CD14-positive monocyte (primary cell): Measurements from ENCODE around the gene DNAJC28. TPM values are rescaled to one million over a fixed set of nuclear protein-coding genes. Genes with fewer than 3 reads are reported as not detected.
"Not testable (repeated sequence)": the region's sequence is repeated elsewhere in the genome, so short reads cannot be mapped to it uniquely, and the experiment has no call there.

Source experiments
- DNase-seq, 3 donors: peaks; one replicate each; pipeline ENCODE4 v3.0.0-alpha.2; 2011 to 2022
- H2AFZ ChIP-seq: 2 replicates; pipeline ENCODE4 v1.6.0; 2012; ENCODE audit warnings: mild to moderate bottlenecking, low read depth, low read length, inconsistent platforms; ENCODE audit not compliant: insufficient read depth, poor library complexity, severe bottlenecking
- H3K27ac ChIP-seq, 2 donors: 1 replicate in 1 of 2; 2 replicates in 1 of 2; pipeline ENCODE4 v1.5.1; 2012 to 2013; ENCODE audit warnings: low read length in 2 of 2, control low read depth in 1 of 2, inconsistent platforms in 1 of 2, low read depth in 1 of 2, mild to moderate bottlenecking in 1 of 2
- H3K27me3 ChIP-seq, 2 donors: one replicate each; pipeline versions ENCODE4 v1.6.0 to v1.6.1; 2011 to 2013; ENCODE audit warnings: low read length in 2 of 2; ENCODE audit not compliant: control insufficient read depth in 2 of 2, insufficient read depth in 2 of 2
- H3K36me3 ChIP-seq, 2 donors: replicated peaks in 1 of 2; 1 replicate in 1 of 2; 2 replicates in 1 of 2; pipeline versions ENCODE4 v1.5.1 to v1.6.1; 2012 to 2013; ENCODE audit warnings: low read length in 2 of 2, control low read depth in 1 of 2, inconsistent platforms in 1 of 2, mild to moderate bottlenecking in 1 of 2; ENCODE audit not compliant: insufficient read depth in 2 of 2, control insufficient read depth in 1 of 2
- H3K4me1 ChIP-seq, 2 donors: 1 replicate in 1 of 2; 2 replicates in 1 of 2; pipeline versions ENCODE4 v1.5.1 to v1.6.1; 2012 to 2013; ENCODE audit warnings: low read length in 2 of 2, control low read depth in 1 of 2, inconsistent platforms in 1 of 2, mild to moderate bottlenecking in 1 of 2, moderate library complexity in 1 of 2; ENCODE audit not compliant: insufficient read depth in 2 of 2, control insufficient read depth in 1 of 2
- H3K4me2 ChIP-seq: replicated peaks from 2 replicates; pipeline ENCODE3; 2012; ENCODE audit warnings: low read length, moderate library complexity, mild to moderate bottlenecking; ENCODE audit not compliant: poor library complexity, severe bottlenecking; ENCODE audit errors: extremely low read depth
- H3K4me3 ChIP-seq, 3 experiments: fragments of 200-600 bp in 1 of 3; sonication (generic) in 1 of 3; replicated peaks in 1 of 3; 1 replicate in 2 of 3; 2 replicates in 1 of 3; pipeline ENCODE4 v1.5.1; 2011 to 2013; ENCODE audit warnings: low read length in 3 of 3, mild to moderate bottlenecking in 3 of 3, control low read depth in 2 of 3, low read depth in 2 of 3, inconsistent platforms in 1 of 3, moderate library complexity in 1 of 3
- H3K79me2 ChIP-seq: 2 replicates; pipeline ENCODE4 v1.6.0; 2012; ENCODE audit warnings: mild to moderate bottlenecking, control low read depth, inconsistent platforms, low read length, moderate library complexity; ENCODE audit not compliant: insufficient read depth
- H3K9ac ChIP-seq: 2 replicates; pipeline ENCODE4 v1.6.0; 2017; ENCODE audit warnings: low read length, mild to moderate bottlenecking; ENCODE audit not compliant: insufficient read depth, poor library complexity, severe bottlenecking
- H3K9me3 ChIP-seq, 2 donors: replicated peaks in 1 of 2; 1 replicate in 1 of 2; 2 replicates in 1 of 2; pipeline versions ENCODE4 v1.5.1 to v1.6.1; 2012 to 2013; ENCODE audit warnings: low read length in 2 of 2, control low read depth in 1 of 2; ENCODE audit not compliant: control insufficient read depth in 1 of 2, insufficient read depth in 1 of 2
- H4K20me1 ChIP-seq: 2 replicates; pipeline ENCODE4 v1.6.0; 2012; ENCODE audit warnings: mild to moderate bottlenecking, low read length, control low read depth, moderate library complexity; ENCODE audit not compliant: insufficient read depth
- H3K27ac Mint-ChIP-seq, 7 donors: one replicate each; pipeline ENCODE4 v1.8.0; 2020; ENCODE audit warnings: mild to moderate bottlenecking in 7 of 7, mixed read lengths in 7 of 7, moderate library complexity in 6 of 7, inconsistent platforms in 2 of 7
- H3K27me3 Mint-ChIP-seq, 3 donors: one replicate each; pipeline ENCODE4 v1.8.0; 2021 to 2022; ENCODE audit warnings: low read depth in 3 of 3, mild to moderate bottlenecking in 3 of 3, mixed read lengths in 3 of 3, moderate library complexity in 3 of 3, inconsistent platforms in 1 of 3
- H3K36me3 Mint-ChIP-seq, 2 donors: one replicate each; pipeline ENCODE4 v1.8.0; 2020; ENCODE audit warnings: mixed read lengths in 2 of 2, inconsistent platforms in 1 of 2, mild to moderate bottlenecking in 1 of 2
- H3K4me1 Mint-ChIP-seq: one replicate; pipeline ENCODE4 v1.8.0; 2020; ENCODE audit warnings: mild to moderate bottlenecking, mixed read lengths
- H3K4me3 Mint-ChIP-seq, 2 donors: one replicate each; pipeline ENCODE4 v1.8.0; 2020; ENCODE audit warnings: mild to moderate bottlenecking in 2 of 2, mixed read lengths in 2 of 2, moderate library complexity in 1 of 2
- H3K9me3 Mint-ChIP-seq, 7 donors: one replicate each; pipeline ENCODE4 v1.8.0; 2020 to 2022; ENCODE audit warnings: mixed read lengths in 7 of 7, mild to moderate bottlenecking in 6 of 7, moderate library complexity in 6 of 7, inconsistent platforms in 2 of 7
- CTCF ChIP-seq: fragments of 200-600 bp; IDR thresholded peaks from one replicate; pipeline ENCODE4 v1.8.0; 2022; ENCODE audit warnings: antibody characterized with exemption, mild to moderate bottlenecking
- WGBS: methylation state at CpG from one replicate; pipeline ENCODE4 v1.1.5; 2013; ENCODE audit warnings: missing lambda C conversion rate; ENCODE audit not compliant: insufficient coverage; 5-methylcytosine and 5-hydroxymethylcytosine counted together
- intact Hi-C, 2 donors: fragments of 100-400 bp; cut with micrococcal nuclease; formaldehyde crosslinking; loops; one replicate each; pipeline versions ENCODE4 v1.15.0 to v1.15.1; 2023
- polyA plus RNA-seq, 3 donors: library from polyadenylated mRNA; depleted of rRNA in 1 of 3; unstranded in 2 of 3; stranded (reverse) in 1 of 3; fragments of 300-500 nt in 2 of 3; fragments of >200 nt in 1 of 3; fragmentation: Illumina TruSeq in 2 of 3; gene quantifications; 1 replicate in 2 of 3; 2 replicates in 1 of 3; pipeline ENCODE4 v1.2.3, GENCODE V29; 2012 to 2021

The DNAJC28 gene
- polyA plus RNA-seq, 3 donors: 0.21 to 1.1 (median 0.26) TPM

GRCh38 chr21:33473344-33473743, 18.2 kb downstream of the DNAJC28 start:
- H3K36me3 ChIP-seq: no peaks in the 10 kb centered on the region
- H3K27ac ChIP-seq: no peak overlapping the region
- no peak overlapping the region for H3K27ac Mint-ChIP-seq
- no peak overlapping the region for H3K4me2 ChIP-seq
- no peak overlapping the region for H3K4me3 Mint-ChIP-seq
- H3K36me3 Mint-ChIP-seq: peaks cover 3 to 6% of the 10 kb centered on the region in 2 donors
- H3K27me3 ChIP-seq: no peaks in the 10 kb centered on the region
- no peaks in the 10 kb centered on the region for H3K27me3 Mint-ChIP-seq
- H3K9ac ChIP-seq: no peak overlapping the region
- H3K4me1 ChIP-seq: peaks cover 4% of the 10 kb centered on the region in 2 donors
- H3K9me3 ChIP-seq: no peaks in the 10 kb centered on the region
- no peak for DNase-seq
- peaks cover 52% of the 10 kb centered on the region for H3K79me2 ChIP-seq
- H3K4me3 ChIP-seq: no peak overlapping the region
- no peak overlapping the region for H2AFZ ChIP-seq
- H3K9me3 Mint-ChIP-seq: peaks cover 0 to 3% (median 1%) of the 10 kb centered on the region in 7 donors
- H4K20me1 ChIP-seq: peaks cover 5% of the 10 kb centered on the region
- intact Hi-C loops: no loop called here
- 100% methylated on average over 1 of the region's 3 CpGs for WGBS
- peaks cover 4% of the 10 kb centered on the region for H3K4me1 Mint-ChIP-seq
- TF ChIP-seq CTCF: no peak

DNA sequence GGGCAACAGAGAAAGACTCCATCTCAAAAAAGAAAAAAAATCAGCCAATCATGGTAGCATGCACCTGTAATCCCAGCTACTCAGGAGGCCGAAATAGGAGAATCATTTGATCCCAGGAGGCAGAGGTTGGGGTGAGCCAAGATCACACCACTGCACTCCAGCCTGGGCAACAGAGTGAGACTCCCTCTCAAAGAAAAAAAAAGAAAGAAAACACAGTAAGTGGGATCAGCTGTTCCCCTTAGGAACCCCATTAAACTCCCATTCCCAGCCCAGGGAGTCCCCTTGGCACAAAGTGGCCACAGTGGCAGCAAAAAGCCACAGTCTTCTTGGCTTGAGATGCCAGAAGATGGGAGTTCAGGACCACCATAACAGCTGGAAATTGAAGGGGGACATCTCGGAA, 20.8 kb downstream of the DNAJC28 start:
- no CpG with 5 or more reads among the region's 2 CpGs for WGBS
- intact Hi-C loops: no loop called here
- Mint-ChIP-seq H3K4me1 (peaks cover 2% of the 10 kb centered on the region), H3K27me3 (no peaks in the 10 kb centered on the region), H3K27ac (no peak overlapping the region), H3K9me3 (peaks cover 0 to 3% (median 1%) of the 10 kb centered on the region in 7 donors), H3K4me3 (no peak overlapping the region), H3K36me3 (peaks cover 10 to 21% of the 10 kb centered on the region in 2 donors)
- no peak overlapping the region for H3K9ac ChIP-seq
- no peak overlapping the region for H3K27ac ChIP-seq
- H3K4me2 ChIP-seq: no peak overlapping the region
- no peaks in the 10 kb centered on the region for H4K20me1 ChIP-seq
- H3K9me3 ChIP-seq: no peaks in the 10 kb centered on the region
- H3K27me3 ChIP-seq: no peaks in the 10 kb centered on the region
- DNase-seq: no peak
- peaks cover 31% of the 10 kb centered on the region for H3K79me2 ChIP-seq
- TF ChIP-seq CTCF: no peak
- H3K36me3 ChIP-seq: peaks cover 4% of the 10 kb centered on the region in 2 donors
- no peaks in the 10 kb centered on the region for H3K4me1 ChIP-seq
- no peak overlapping the region for H3K4me3 ChIP-seq
- no peak overlapping the region for H2AFZ ChIP-seq

DNA sequence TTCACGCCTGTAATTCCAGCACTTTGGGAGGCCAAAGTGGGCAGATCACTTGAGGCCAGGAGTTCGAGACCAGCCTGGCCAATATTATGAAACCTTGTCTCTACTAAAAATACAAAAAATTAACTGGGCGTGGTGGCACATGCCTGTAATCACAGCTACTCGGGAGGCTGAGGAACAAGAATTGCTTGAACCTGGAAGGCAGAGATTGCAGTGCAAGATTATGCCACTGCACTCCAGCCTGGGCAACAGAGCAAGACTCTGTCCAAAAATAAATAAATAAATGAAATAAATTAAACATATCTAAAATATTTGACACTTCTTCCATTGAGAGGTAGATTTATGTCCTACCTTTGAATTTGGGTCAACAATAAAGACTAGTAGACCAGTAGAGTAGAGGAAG, 22.3 kb downstream of the DNAJC28 start:
- H3K9me3 ChIP-seq, H3K4me1 ChIP-seq, H3K27ac Mint-ChIP-seq, H3K4me3 Mint-ChIP-seq, DNase-seq, H3K27me3 Mint-ChIP-seq, H2AFZ ChIP-seq, H3K4me1 Mint-ChIP-seq, H3K4me3 ChIP-seq, H3K4me2 ChIP-seq, H3K27me3 ChIP-seq, intact Hi-C loops, H3K9ac ChIP-seq, H4K20me1 ChIP-seq, H3K27ac ChIP-seq, H3K9me3 Mint-ChIP-seq: not testable (repeated sequence)
- Histone ChIP-seq H3K36me3 (peaks cover 8 to 16% of the 10 kb centered on the region in 2 donors), H3K79me2 (peaks cover 18% of the 10 kb centered on the region)
- peaks cover 17 to 24% of the 10 kb centered on the region in 2 donors for H3K36me3 Mint-ChIP-seq
- WGBS: 100% methylated on average over 3 of the region's 4 CpGs
